Measurements from ENCODE around the gene FARP2.

DNA sequence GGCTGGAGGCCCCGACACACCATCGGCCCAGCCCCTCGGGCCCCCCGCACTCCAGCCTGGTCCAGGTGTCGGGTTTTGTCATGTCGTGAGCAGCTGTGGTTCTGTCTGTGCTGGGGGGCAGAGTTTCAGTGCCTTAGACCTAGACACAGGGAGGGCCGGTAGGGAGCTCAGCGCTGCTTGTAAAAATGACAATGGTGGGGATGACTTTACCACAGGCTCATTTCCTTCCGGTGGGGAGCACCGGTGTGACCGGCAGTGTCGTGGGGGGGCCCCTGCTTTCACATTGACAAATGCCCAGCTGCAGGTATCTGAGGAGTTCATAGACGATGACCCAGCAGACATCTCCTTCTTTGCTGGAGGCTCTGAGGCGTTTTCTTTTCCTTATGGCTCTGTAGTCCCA is 85.4 kb downstream of the FARP2 start:
- TF ChIP-seq, protein P1, sequence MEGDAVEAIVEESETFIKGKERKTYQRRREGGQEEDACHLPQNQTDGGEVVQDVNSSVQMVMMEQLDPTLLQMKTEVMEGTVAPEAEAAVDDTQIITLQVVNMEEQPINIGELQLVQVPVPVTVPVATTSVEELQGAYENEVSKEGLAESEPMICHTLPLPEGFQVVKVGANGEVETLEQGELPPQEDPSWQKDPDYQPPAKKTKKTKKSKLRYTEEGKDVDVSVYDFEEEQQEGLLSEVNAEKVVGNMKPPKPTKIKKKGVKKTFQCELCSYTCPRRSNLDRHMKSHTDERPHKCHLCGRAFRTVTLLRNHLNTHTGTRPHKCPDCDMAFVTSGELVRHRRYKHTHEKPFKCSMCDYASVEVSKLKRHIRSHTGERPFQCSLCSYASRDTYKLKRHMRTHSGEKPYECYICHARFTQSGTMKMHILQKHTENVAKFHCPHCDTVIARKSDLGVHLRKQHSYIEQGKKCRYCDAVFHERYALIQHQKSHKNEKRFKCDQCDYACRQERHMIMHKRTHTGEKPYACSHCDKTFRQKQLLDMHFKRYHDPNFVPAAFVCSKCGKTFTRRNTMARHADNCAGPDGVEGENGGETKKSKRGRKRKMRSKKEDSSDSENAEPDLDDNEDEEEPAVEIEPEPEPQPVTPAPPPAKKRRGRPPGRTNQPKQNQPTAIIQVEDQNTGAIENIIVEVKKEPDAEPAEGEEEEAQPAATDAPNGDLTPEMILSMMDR (conservative IDR thresholded peaks at IDR 0.05; ENCODE audit: low read depth in 2 of 2) = no peak
- TF ChIP-seq EZH2phosphoT487 (IDR thresholded peaks at IDR 0.05; ENCODE audit: unreplicated experiment) = no peak
- TF ChIP-seq ZNF114 (CRISPR knock-in tag; IDR thresholded peaks at IDR 0.05) = no peak
- no peak for TF ChIP-seq POLR2AphosphoS5 (IDR thresholded peaks at IDR 0.05; ENCODE audit: low read depth)
- no peak for TF ChIP-seq EZH2 (IDR thresholded peaks at IDR 0.05; ENCODE audit: low read depth, unreplicated experiment)
- TF ChIP-seq, protein P2, sequence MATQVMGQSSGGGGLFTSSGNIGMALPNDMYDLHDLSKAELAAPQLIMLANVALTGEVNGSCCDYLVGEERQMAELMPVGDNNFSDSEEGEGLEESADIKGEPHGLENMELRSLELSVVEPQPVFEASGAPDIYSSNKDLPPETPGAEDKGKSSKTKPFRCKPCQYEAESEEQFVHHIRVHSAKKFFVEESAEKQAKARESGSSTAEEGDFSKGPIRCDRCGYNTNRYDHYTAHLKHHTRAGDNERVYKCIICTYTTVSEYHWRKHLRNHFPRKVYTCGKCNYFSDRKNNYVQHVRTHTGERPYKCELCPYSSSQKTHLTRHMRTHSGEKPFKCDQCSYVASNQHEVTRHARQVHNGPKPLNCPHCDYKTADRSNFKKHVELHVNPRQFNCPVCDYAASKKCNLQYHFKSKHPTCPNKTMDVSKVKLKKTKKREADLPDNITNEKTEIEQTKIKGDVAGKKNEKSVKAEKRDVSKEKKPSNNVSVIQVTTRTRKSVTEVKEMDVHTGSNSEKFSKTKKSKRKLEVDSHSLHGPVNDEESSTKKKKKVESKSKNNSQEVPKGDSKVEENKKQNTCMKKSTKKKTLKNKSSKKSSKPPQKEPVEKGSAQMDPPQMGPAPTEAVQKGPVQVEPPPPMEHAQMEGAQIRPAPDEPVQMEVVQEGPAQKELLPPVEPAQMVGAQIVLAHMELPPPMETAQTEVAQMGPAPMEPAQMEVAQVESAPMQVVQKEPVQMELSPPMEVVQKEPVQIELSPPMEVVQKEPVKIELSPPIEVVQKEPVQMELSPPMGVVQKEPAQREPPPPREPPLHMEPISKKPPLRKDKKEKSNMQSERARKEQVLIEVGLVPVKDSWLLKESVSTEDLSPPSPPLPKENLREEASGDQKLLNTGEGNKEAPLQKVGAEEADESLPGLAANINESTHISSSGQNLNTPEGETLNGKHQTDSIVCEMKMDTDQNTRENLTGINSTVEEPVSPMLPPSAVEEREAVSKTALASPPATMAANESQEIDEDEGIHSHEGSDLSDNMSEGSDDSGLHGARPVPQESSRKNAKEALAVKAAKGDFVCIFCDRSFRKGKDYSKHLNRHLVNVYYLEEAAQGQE (IDR thresholded peaks at IDR 0.05; ENCODE audit: unreplicated experiment) = no peak
- TF ChIP-seq CREB1 (CRISPR knock-in tag; IDR thresholded peaks at IDR 0.05; ENCODE audit: low read depth) = no peak
- TF ChIP-seq JUNB (IDR thresholded peaks at IDR 0.05; ENCODE audit: unreplicated experiment) = no peak
- TF ChIP-seq NANOG (IDR thresholded peaks at IDR 0.05; ENCODE audit: borderline replicate concordance) = no peak
- no peak for TF ChIP-seq ZNF331 (CRISPR knock-in tag; IDR thresholded peaks at IDR 0.05; ENCODE audit: low read depth)

Data from GM23338 (cell line).